ENCODE data around the gene MBNL1.
A peak's percentile ranks its signal among the peaks of the same experiment; 100 is the strongest.
"Not testable (repeated sequence)": the region's sequence is repeated elsewhere in the genome, so short reads cannot be mapped to it uniquely, and the experiment has no call there.

The MBNL1 gene

GRCh38 chr3:152413240-152413639 lies 144.5 kb downstream of the MBNL1 start:
- no peak for DNase-seq

- DNase-seq: peak; percentile 21
These were observed 148.3 kb downstream of the MBNL1 start for GRCh38 chr3:152416808-152417580.

GRCh38 chr3:152419748-152420147 lies 151.0 kb downstream of the MBNL1 start:
- DNase-seq: no peak

- no peak for DNase-seq
These were observed 152.4 kb downstream of the MBNL1 start for GRCh38 chr3:152421162-152421561.

GRCh38 chr3:152426393-152426792 lies 157.7 kb downstream of the MBNL1 start:
- DNase-seq: no peak

GRCh38 chr3:152428577-152428976 lies 159.8 kb downstream of the MBNL1 start:
- no peak for DNase-seq

- DNase-seq: peak; percentile 55
These were observed 161.7 kb downstream of the MBNL1 start for GRCh38 chr3:152430223-152431002.

- DNase-seq: no peak
These were observed 165.4 kb downstream of the MBNL1 start for GRCh38 chr3:152434142-152434541.

- not testable (repeated sequence) for DNase-seq
These were observed 166.5 kb downstream of the MBNL1 start for GRCh38 chr3:152435210-152435609.

- peak; percentile 60 for DNase-seq
These were observed 168.2 kb downstream of the MBNL1 start for GRCh38 chr3:152436707-152437590.

- DNase-seq: no peak
These were observed 169.5 kb downstream of the MBNL1 start for GRCh38 chr3:152438181-152438580.

GRCh38 chr3:152438706-152439105 lies 170.0 kb downstream of the MBNL1 start:
- no peak for DNase-seq

- DNase-seq: not testable (repeated sequence)
These were observed 171.5 kb downstream of the MBNL1 start for GRCh38 chr3:152440243-152440642.

- DNase-seq: no peak
These were observed 174.7 kb downstream of the MBNL1 start for GRCh38 chr3:152443212-152444023.

GRCh38 chr3:152444029-152444641 lies 175.4 kb downstream of the MBNL1 start:
- DNase-seq: peak; percentile 60

- no peak for DNase-seq
These were observed 176.5 kb downstream of the MBNL1 start for GRCh38 chr3:152445212-152445611.

GRCh38 chr3:152446495-152446894 lies 177.8 kb downstream of the MBNL1 start:
- DNase-seq: no peak

GRCh38 chr3:152447511-152447910 lies 178.8 kb downstream of the MBNL1 start:
- no peak for DNase-seq

GRCh38 chr3:152448091-152448490 lies 179.4 kb downstream of the MBNL1 start:
- no peak for DNase-seq

- peak; percentile 41 for DNase-seq
These were observed 183.6 kb downstream of the MBNL1 start for GRCh38 chr3:152452318-152452717.

- DNase-seq: no peak
These were observed 185.5 kb downstream of the MBNL1 start for GRCh38 chr3:152454076-152454875.
